Endometrium (tissue), 2 donors: Measurements from ENCODE around the gene SKA1.
"Not testable (repeated sequence)": the region's sequence is repeated elsewhere in the genome, so short reads cannot be mapped to it uniquely, and the experiment has no call there.

Experiments used
- FAIRE-seq: peaks from 2 replicates; lab custom pipeline; 2012; peaks lifted over from hg19 to GRCh38; lab: Jason Lieb, UNC
- donor health status: control.
- donor health status: control.

SKA1 gene

GRCh38 chr18:50396005-50396660 is 21.3 kb downstream of the SKA1 start:
- no peak for FAIRE-seq

DNA sequence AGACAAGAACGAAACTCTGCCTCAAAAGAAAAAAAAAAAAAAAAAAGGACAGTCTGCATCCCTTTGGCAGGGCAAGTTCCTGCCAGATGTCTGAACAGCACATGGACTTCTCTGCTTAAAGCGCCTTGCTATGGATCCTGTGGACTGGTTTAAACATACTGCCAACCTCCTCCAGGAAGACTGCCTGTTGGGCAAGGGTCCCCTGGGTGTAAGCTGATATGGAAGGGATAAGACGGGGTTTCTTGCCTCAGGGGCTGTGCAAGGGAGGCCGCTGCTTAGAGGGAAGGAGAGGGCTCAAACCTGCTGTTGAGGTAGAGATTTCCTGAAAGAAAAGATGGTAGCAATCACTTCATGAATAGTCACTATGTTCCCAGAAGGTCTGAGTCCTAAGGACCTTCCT is 22.2 kb downstream of the SKA1 start:
- no peak for FAIRE-seq

- FAIRE-seq = no peak
These were observed 23.3 kb downstream of the SKA1 start for GRCh38 chr18:50398099-50398498.

DNA sequence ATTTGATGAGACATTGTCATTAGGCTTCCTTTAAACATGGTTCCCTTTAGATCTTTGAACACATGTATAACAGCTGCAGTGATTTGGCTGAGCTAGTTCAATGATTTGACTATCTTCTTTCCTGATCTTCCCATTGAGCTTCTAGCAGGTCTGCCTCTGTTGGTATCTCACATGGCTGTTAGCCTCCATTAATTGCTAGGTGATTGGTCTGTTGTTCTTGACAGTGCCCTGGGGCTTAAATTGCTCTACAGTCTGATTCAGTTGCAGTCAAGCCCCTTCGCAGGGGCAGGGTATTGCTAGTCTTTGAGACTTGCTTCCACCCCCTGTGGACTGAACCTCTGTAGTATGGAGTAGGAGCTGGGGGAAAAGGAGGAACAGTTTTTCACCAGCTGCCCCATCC is 24.1 kb downstream of the SKA1 start:
- FAIRE-seq = no peak

DNA sequence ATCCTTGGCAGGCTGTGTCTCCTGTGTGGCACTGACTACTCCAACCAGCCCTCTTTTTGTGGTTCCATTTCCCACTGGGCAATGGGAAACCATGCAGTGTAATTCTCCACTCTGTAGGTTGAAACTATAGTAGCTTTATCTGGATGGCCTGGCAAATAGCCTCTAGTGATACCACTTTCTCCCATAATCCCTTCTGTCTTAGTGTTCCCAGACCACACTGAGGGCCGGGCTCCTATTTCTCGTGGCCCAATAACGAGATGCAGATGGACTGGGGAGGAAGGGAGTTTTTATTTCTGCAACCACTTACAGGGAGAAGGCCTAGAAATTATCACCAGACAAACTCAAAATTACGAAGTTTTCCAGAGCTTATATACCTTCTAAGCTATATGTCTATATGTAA is 24.7 kb downstream of the SKA1 start:
- no peak for FAIRE-seq

GRCh38 chr18:50400438-50400837 is 25.6 kb downstream of the SKA1 start:
- FAIRE-seq = not testable (repeated sequence)

DNA sequence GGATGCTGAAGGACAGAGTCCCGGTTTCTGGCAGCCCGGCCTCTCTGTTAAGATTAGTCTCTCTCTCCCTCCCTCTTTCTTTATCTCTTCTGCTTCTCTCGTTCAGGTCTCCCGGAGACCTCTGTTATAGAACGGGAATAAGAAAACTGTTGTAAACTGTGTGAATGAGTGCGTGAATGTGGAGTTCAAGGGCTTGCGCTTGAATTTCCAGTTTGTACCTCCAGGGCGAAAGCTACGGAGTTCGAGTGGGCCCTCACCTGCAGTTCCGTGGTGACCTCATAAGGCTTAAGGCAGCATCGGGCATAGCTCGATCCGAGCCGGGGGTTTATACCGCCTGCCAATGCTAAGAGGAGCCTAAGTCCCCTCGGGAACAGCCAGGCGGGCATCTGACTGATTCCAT is 26.4 kb downstream of the SKA1 start:
- FAIRE-seq = no peak

DNA sequence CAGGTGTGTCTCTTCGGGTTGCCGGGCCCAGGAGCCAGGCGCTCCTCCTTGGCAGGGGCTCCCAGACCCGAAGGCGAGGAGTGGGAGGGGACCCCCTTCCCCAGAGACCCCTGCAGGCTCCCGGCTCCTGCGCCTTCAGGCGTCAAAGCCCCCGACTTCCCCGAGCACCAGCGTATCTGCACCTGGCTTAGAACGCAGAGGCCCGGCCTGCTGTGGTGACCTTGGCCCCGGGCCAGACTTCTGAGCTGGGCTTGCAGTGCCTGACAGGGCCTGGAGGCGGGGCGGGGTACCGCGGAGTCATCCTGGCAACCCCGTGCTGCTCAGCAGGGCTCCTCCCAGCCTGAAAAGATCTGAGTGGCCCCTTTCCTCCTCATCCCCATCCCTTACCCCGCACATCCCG is 27.0 kb downstream of the SKA1 start:
- no peak for FAIRE-seq

DNA sequence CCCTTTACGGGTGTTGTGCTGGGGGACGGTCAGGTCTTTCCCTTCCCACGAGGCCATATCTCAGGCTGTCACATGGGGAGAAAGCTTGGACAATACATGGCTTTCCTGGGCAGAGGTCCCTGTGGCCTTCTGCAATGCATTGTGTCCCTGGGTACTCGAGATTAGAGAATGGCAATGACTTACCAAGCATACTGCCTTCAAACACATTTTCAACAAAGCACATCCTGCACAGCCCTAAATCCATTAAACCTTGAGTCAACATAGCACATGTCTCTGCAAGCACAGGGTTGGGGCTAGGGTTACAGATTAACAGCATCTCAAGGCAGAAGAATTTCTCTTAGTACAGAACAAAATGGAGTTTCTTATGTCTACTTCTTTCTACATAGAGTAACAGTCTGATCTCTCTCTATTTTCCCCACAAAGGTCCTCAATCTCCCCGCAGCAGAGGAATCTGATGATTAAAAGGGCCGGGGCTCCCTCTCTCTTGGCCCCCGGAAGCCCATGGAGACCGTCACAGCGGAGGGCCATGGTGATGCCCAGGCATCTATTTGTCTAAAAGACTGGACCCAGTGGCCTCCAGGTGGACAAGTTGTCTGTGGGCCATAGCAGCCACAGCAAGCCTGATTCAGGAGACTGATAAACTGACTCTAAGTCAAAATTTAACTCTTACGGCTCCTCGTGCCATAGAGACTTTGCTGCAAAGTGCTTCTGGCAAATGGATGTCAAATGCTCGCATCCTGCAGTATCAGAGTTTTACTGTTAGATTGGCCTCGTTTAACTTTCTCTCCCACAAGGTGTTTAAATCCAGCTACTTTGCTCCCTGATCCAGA is 30.1 kb downstream of the SKA1 start:
- not testable (repeated sequence) for FAIRE-seq

DNA sequence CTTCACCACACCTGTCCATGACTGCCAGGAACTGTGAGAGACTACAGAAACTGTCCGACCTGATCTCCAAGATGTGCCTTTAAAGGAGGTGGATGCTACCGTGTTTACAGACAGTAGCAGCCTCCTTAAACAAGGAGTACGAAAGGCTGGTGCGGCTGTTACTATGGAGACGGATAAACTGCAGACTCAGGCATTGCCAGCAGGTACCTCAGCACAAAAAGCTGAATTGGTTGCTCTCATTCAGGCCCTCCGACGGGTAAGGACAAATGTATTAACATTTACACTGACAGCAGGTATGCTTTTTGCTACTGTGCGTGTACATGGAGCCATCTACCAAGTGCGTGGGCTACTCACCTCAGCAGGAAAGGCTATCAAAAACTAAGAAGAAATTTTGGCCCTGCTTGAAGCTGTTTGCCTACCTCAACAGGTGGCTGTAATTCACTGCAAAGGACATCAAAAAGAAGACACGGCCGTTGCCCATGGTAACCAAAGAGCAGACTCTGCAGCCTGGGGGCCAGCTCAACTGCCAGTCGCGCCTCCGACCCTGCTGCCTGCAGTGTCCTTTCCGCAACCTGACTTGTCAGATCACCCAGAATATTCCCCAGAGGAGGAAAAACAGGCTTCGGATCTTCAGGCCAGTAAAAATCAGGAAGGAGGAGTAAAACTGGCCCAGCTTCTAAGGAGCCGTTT is 30.9 kb downstream of the SKA1 start:
- FAIRE-seq = no peak

DNA sequence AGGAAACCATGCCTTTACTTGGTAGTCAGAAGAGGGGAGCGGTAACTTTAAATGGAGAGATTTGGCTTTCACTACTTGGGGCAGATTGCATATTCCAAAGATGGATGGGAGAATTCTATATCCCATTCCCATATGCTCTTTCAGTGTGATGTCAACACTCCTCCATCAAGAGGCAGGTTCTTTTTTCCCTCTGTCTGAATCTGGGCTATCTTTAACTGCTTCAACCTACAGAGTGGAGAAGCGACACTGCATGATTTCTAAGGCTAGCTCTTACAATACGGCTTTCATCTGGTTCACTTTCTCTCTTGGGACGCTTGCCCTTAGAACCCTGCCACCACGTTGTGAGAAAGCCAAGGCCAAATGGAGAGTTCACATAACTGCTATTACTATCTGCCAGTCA is 34.4 kb downstream of the SKA1 start:
- FAIRE-seq = no peak

DNA sequence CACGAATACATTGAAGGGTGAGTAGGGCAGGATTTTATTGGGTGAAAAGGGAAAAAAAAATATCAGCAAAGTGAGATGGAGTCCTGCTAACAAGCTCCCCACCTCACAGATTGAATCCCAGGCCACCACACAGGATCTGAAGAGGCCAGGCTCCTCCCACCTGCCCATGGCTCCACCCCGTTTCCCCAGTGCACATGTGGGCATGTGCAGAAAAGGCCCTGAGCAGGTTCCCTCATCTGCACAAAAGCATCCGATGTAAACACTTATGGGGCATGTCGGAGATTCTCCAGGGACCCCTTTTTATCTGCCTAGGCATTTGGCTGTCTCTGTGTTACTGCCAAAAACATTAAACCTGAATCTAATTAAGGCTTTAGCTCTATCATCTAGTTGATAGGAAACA is 35.2 kb downstream of the SKA1 start:
- no peak for FAIRE-seq

DNA sequence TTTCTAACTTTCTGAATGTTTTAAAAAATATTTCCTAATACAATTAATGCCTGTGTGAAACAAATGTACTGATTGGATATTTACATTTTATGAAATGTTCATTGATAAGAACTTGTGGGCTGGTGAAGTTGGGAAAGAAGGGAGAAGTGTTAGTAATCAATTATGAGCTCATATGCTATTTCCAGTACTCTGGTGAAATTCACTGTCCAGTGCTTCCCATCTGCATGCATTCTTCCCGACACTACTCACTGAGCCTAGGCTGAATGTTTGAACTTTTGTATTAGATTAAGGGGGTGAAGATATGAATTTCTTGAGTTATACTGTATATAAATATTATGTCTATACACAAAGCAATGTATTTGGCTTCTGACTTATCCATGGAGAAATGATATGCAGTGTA is 36.0 kb downstream of the SKA1 start:
- no peak for FAIRE-seq

DNA sequence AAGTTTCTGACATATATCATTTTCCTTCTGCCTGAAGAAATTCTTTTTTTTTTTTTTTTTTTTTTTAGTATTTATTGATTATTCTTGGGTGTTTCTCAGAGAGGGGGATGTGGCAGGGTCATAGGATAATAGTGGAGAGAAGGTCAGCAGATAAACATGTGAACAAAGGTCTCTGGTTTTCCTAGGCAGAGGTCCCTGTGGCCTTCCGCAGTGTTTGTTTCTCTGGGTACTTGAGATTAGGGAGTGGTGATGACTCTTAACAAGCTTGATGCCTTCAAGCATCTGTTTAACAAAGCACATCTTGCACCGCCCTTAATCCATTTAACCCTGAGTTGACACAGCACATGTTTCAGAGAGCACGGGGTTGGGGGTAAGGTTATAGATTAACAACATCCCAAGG is 42.0 kb downstream of the SKA1 start:
- not testable (repeated sequence) for FAIRE-seq

GRCh38 chr18:50417705-50418104 is 42.9 kb downstream of the SKA1 start:
- FAIRE-seq = not testable (repeated sequence)

DNA sequence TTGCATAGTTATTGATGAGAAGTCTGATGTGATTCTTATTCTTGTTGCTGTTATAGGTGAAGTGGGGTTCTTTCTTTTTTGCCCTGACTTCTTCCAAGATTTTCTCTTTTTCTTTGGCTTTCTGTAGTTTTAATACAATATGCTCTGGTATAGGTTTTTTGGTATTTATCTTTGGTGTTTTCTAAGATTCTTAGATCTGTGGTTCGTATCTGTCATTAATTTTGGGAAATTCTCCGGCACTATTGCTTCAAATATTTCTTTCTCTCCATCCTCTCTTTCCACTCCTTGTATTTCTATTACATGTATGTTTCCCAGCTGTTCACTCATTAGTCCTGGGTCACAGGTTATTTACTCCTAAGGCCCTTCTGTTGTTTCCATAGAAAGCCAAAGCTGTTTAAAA is 43.8 kb downstream of the SKA1 start:
- no peak for FAIRE-seq

GRCh38 chr18:50422286-50422898 is 47.5 kb downstream of the SKA1 start:
- FAIRE-seq = no peak

DNA sequence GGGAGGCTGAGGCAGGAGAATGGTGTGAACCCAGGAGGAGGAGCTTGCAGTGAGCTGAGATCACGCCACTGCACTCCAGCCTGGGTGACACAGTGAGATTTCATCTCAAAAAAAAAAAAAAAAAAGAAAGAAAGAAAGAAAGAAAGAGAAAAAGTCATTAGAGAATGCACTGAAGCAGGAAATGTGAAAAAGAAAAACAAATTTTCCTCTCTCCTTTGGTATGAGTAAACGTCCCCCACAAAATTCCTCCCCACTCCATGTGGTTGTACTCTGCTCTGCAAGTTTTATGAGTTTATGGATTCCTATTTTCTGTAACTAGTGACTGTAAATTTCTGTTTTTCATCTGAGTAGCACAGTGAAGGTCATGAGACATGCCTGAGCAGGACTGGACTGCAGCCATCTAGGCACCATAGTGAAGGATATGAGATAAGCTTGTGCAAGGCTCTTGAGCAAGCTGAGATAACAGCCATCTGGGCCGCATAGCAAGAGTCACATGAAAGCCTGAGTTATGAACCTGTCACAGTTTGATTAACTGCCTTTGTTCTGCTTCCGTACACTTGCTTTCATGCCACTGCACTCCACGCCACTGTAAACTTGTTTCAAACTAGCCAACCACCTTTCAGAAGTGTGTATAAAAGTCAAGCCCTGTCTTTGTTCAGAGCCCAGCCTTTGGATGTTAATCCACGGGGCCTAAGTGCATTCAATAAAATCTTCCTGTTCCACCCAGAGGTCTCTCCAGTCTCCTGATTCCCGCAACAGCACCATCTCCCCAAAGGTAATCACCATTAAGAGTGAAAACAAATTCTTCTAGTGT is 50.2 kb downstream of the SKA1 start:
- FAIRE-seq = no peak

DNA sequence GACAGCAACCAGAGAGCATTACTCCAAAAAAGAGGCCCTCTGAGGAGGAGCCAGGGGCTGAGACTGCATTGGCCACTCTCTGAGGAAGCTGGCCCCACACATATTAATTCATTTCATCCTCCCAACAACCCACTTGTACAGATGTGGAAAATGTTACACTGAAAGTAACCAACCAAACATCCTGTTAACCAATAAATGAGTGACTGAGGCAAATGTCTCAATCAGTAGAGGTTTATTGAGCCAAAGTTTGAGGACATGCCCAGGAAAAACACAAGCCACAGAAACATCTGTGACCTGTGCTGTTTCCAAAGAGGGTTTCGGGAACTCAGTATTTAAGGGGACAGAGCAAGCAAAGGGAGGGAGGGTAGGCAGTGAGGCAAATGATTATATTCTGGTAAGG is 53.0 kb downstream of the SKA1 start:
- FAIRE-seq = no peak

DNA sequence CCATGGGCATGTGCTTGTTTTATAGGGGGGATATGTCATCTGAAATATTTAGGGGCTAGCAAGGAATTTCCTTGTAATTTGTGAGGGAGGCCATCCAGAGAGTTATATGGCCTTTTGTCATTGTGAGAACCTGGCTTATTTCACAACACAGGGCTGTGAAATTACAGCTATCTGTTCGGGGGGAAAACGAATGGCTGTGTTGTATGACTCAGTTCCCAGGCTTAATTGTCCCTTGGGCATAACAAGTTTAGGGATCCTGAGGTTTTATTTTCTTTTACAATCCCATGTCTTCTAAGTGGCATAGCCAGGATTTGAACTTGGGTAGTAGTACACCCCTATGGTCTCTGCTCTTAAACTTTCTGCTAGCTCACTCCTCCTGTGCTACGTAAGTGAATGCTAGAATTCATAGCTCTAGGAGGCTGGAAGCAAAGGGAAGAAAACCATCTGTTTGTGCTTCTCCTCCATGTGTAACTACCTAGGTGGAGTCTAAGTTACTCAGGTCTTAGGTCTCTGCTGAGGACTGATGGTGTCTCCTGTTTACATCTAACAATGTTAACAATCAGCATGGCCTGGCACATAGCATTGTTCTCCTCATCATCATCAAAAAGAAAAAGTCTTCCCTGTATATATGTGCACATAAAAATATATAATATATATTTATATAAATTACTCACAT is 53.8 kb downstream of the SKA1 start:
- no peak for FAIRE-seq

DNA sequence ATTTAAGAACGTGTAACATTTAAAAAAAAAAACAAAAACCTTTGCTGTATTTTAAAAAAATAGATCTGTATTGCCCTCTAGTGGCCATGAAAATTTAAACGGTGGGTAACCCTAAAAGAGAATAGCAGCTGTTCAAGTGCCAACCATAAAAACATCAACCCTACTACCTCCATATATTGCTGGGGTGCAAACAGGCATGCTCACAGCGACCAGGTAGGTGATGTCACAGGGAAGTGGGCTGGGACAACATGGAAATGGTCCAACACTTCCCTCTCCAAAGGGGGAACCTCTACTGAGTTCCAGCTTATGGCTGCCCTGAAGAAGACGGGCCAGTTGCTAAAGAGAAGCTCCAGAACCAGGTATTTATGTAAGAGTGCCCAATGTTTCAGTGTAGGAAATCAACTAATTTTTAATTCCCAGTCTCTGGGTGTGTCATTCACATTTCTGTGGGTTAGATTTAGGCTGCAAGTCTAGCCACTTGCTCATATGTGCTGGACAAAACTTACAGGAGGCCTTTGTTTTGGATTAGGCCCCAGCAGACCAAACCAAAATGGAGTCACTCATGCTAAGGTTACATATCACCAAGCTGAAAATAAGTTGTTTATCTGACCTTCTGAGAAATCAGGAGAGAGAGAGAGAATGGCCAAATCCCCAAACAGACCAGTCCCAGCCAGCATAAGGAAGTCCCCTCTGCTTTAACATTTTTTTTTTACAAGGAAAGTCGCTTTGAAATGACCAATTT is 54.5 kb downstream of the SKA1 start:
- peak; percentile 88 for FAIRE-seq
